DMS 273 (cell line): Measurements from ENCODE around the gene AFF4.
"Not testable (repeated sequence)": the region's sequence is repeated elsewhere in the genome, so short reads cannot be mapped to it uniquely, and the experiment has no call there.

Experiments
- DNase-seq: peaks from one replicate; lab custom pipeline; 2025; ENCODE audit not compliant: unreplicated experiment; lab: John Stamatoyannopoulos, UW

Gene AFF4

GRCh38 chr5:132856011-132856410 lies 107.4 kb downstream of the AFF4 start:
- no peak for DNase-seq

GRCh38 chr5:132854992-132855391 lies 108.4 kb downstream of the AFF4 start:
- not testable (repeated sequence) for DNase-seq

GRCh38 chr5:132854301-132854700 lies 109.1 kb downstream of the AFF4 start:
- no peak for DNase-seq

- no peak for DNase-seq
Measured at GRCh38 chr5:132853790-132854189, 109.6 kb downstream of the AFF4 start.

GRCh38 chr5:132853323-132853722 lies 110.1 kb downstream of the AFF4 start:
- DNase-seq, result no peak

- DNase-seq, result no peak
Measured at GRCh38 chr5:132850066-132850465, 113.4 kb downstream of the AFF4 start.

GRCh38 chr5:132849347-132849746 lies 114.1 kb downstream of the AFF4 start:
- no peak for DNase-seq

- no peak for DNase-seq
Measured at GRCh38 chr5:132848270-132848669, 115.2 kb downstream of the AFF4 start.

GRCh38 chr5:132841305-132841704 lies 122.1 kb downstream of the AFF4 start:
- DNase-seq, result no peak

GRCh38 chr5:132840896-132841295 lies 122.5 kb downstream of the AFF4 start:
- no peak for DNase-seq

GRCh38 chr5:132840313-132840712 lies 123.1 kb downstream of the AFF4 start:
- DNase-seq, result no peak

- no peak for DNase-seq
Measured at GRCh38 chr5:132839426-132840301, 123.8 kb downstream of the AFF4 start.

- no peak for DNase-seq
Measured at GRCh38 chr5:132838516-132839282, 124.7 kb downstream of the AFF4 start.

GRCh38 chr5:132837868-132838267 lies 125.6 kb downstream of the AFF4 start:
- no peak for DNase-seq

- no peak for DNase-seq
Measured at GRCh38 chr5:132836852-132837251, 126.6 kb downstream of the AFF4 start.

- DNase-seq, result no peak
Measured at GRCh38 chr5:132834057-132834456, 129.4 kb downstream of the AFF4 start.

GRCh38 chr5:132832612-132833011 lies 130.8 kb downstream of the AFF4 start:
- DNase-seq, result no peak

- DNase-seq, result no peak
Measured at GRCh38 chr5:132831095-132831860, 132.2 kb downstream of the AFF4 start.

GRCh38 chr5:132830436-132831094 lies 132.9 kb downstream of the AFF4 start, which contains the start of gene SHROOM1:
TSS of gene SHROOM1 (minus strand) at chr5:132830647. CDS start at chr5:132826140, 4,507 bp downstream.
- peak; percentile 70 for DNase-seq

- peak; percentile 90 for DNase-seq
Measured at GRCh38 chr5:132829742-132830435, 133.5 kb downstream of the AFF4 start.
